Left cardiac atrium (tissue), 4 donors: Measurements from ENCODE around the gene COPG2. TPM values are rescaled to one million over a fixed set of nuclear protein-coding genes. Genes with fewer than 3 reads are reported as not detected.

Experiments used
- ATAC-seq, 2 donors: fragments of 200-7000 bp; cut with Tn5 transposase; one replicate each; pipeline ENCODE4 v1.9.1; 2020; ENCODE audit warnings: mild to moderate bottlenecking in 2 of 2, moderate library complexity in 2 of 2
- DNase-seq: peaks from one replicate; pipeline ENCODE4 v3.0.0-alpha.2; 2020
- intact Hi-C, 2 donors: fragments of 100-400 bp; cut with DNase I; formaldehyde crosslinking; loops; one replicate each; pipeline versions ENCODE4 v1.14.1 to v1.15.1; 2022 to 2023
- total RNA-seq, 2 donors: library from RNA; stranded (reverse); fragmentation: NEBNext Ultra II Directional; extraction: Animal tissue kit (Norgen Biotek cat#: 25700); gene quantifications; one replicate each; pipeline ENCODE4 v1.2.1, GENCODE V29; 2021
- donor health status: DM: no; HTN: yes; CAD: no.
- donor health status: DM: no; HTN: yes; CAD: no; lungs with severe emphysema.
- donor health status: DM: yes; HTN: yes; CAD: no.
- donor health status: Dilated cardiomyopathy.

The COPG2 gene
- total RNA-seq, 2 donors from 2014 or later: 17.9 to 18.4 TPM

DNA sequence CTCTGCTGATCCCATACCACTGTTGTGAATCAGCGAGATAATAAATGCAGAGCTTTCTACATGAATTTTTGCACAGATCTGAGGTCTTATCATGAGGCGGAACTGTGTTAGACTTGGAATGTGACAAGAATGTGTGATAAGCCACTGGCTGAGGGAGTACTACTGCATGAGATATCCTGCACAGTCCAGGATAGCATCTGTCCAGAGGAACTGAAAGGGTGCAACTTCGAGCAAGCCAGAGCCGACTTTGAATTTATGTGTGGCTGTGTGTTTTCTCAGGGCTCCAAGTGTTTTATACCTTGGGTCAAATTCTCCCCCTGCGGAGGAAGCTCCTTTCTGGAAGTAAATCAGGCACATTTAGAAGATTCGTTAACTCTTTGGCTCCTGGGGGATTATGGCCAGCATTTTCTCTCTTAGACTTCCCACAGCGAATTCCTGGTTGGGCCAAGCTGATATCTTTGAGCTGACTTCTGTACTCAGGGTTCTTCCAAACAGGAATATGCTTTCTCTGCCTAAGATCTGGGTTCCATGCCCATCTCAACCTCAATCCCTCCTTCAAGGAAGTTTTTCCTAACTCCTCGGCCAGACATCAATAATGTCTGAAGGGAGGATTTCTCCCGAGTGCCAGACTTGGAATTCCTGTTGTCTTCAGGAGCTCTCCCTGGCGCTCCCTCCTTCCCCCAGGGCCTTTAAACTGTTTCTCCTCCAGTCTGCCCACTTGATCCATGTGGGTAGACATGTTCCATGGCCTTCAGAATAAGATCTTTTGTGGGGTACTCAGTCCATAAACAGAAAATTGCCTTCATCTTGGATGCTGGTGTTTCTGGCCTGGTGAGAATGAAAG lies 179.2 kb downstream of the COPG2 start:
- intact Hi-C loops: loop anchor here in 1 of 2 donors (5.0 kb wide), 1 partner anchor 233 kb away; no protein-coding TSS in a partner anchor
- ATAC-seq (no peak), DNase-seq (no peak)

DNA sequence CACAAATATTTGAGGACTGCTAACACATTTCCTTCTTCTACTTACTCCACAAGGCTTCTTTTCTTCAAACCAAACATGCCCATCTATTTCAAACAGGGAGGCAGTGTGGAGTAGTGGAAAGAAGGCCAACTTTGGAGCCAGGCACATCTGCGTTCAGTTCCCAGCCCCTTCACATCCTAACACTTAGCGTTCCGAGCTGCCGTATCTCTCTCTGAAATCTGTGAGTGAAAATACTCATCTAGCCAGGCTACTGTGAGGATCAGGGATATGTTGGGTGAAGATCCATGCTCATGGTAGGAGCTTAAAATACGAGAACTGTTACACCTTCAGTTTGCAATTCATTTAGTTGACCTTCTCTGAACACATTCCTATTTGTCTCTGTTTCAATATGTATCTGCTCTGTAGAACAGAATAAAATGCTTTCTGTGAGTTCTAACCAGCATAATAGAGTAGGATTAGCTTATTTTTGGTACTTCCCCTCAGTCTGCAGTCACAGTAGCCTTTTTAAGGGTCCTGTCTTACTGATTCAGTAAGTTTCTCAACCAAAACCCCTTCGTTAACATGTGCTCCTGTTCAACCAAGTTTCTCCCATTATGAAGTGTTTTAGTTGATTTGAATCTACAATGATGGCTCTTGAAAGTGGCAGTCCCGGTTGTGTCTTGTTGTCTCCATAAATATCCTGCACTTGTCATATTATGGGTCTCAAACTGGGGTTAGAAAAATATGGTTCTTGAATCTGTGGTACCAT lies 180.0 kb downstream of the COPG2 start:
- ATAC-seq (no peak), DNase-seq (no peak)
- intact Hi-C loops: loop anchor here in 1 of 2 donors (5.0 kb wide), 1 partner anchor 234 kb away; no protein-coding TSS in a partner anchor

DNA sequence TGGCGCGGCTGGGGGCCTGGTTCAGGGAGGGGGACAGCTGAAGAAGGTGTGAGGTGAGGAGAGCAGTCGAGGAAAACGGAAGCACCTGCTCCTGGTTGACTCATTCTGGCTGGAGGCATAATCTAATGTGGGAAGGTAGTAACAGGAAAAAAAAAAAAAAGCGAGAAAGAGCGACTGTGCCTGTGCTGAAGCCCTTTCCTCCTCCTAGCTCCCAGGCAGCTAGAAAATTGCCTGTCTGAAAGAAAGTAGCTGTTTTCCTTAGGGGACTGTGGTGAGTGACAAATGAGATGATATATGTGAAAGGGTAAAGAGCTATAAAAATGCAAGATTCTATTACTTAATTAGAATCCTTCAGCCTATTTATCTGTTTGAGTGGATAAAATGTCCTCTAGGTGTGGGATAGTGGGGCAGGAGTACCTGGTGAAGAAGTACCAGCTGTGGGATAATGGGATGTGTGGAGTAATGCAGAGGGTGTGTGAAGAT lies 181.6 kb downstream of the COPG2 start:
- intact Hi-C loops: loop anchor here in 1 of 2 donors (5.0 kb wide), 1 partner anchor 235 kb away; no protein-coding TSS in a partner anchor
- ATAC-seq: no peak
- no peak for DNase-seq

DNA sequence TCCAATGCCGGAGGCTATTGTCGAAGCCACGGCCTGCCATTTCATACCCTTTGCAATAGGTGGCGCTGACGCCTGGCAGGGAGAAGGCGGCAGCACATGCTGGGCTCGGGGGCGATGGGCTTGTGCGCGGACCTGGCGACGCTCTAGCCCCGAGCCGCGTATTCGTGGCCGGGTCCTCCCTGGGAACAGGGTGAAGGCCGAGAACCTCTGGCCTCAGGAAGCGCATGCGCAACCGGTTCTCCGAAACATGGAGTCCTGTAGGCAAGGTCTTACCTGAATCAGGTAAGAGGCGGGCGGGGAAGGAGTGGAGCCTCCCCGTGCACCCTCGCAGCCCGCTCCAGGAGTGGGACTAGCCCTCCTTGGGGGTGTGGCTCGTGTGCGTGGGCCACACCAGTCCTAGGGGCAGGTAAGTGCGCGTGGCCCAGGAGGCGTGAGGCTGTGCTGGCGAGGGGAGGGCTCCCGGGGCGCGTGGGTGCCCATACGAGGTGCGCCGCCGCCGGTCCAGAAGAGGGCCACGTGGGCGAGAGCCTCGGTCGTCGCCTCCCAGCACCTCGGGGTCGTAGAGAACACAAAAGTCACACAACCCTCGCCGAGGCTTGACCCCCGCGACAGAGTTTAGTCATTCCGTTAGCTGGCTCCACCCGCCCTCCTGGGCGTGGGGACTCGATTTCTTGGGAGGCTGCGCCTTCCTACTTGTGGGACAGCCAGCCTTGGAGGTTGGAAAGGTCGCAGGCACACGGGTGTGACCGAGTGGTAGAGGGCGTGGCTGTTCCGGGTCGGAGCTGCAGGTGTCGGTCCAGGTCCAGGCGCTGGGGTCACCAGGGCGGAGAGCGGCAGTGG lies 182.2 kb downstream of the COPG2 start:
- intact Hi-C loops: loop anchor here in 1 of 2 donors (5.0 kb wide), 1 partner anchor 236 kb away; no protein-coding TSS in a partner anchor

DNA sequence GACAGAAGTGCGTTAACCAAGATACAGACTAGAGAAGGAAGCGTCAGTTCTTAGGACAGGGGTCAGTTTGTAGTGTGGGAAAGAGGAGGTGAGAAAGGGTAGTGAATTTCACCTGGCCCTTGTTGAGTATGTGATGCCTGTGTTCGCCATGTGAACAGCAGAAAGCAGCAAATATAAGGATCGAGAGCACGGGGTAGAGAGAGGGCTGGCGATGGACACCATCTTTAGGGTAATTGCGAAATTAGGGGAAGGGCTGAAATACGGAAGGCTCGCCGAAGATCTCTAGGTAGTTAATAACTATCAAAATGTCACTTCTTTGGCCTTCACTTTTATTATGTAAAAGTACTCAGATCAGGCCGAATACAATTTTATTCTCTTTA lies 182.8 kb downstream of the COPG2 start:
- ATAC-seq: no peak
- intact Hi-C loops: loop anchor here in 1 of 2 donors (5.0 kb wide), 1 partner anchor 237 kb away; no protein-coding TSS in a partner anchor
- DNase-seq: no peak

More for the DNA sequence above, 182.2 kb downstream of the COPG2 start:
- ATAC-seq (peak; percentile 53 to 68), DNase-seq (peak; percentile 66)

DNA sequence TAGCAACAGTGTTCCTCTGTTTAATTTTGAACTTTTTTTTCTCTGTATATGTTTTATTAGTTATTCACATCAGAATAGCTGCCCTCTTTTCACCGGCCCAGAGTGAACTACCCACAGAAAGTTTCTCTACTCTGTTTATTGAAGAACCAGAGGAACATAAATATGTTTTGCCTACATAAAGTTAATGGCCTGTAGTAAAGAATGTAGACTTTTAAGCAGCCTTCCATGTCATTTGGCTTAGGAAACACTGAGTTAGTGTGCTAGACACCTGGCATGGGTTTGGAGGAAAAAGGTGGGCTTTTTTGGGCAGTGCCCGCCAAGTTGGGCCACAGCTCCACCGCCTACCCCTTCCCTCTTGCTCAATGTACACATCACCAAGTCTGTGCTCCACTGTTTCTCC lies 185.5 kb downstream of the COPG2 start:
- DNase-seq (no peak), ATAC-seq (no peak)
- intact Hi-C loops: no loop called here

DNA sequence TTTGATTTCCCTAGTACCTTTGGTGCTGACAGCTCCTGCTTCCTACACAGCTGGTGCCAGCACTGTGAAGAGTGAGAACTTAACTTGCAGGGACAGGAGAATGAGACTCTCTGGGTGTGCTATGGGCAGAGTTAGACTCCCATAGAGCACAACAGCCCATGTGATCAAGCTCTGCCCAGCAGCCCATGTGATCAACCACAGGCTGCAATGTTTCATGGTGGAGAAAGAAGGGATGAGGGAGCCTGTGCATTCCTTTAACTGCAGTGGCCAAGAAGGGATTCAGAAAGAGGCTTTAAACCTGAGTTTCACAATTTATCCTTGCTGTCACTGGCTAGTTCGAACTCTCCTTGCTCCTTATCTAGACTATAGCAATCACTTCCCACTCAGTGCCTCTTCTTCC lies 186.7 kb downstream of the COPG2 start:
- peak; percentile 41 to 63 for ATAC-seq
- intact Hi-C loops: no loop called here
- DNase-seq: no peak

DNA sequence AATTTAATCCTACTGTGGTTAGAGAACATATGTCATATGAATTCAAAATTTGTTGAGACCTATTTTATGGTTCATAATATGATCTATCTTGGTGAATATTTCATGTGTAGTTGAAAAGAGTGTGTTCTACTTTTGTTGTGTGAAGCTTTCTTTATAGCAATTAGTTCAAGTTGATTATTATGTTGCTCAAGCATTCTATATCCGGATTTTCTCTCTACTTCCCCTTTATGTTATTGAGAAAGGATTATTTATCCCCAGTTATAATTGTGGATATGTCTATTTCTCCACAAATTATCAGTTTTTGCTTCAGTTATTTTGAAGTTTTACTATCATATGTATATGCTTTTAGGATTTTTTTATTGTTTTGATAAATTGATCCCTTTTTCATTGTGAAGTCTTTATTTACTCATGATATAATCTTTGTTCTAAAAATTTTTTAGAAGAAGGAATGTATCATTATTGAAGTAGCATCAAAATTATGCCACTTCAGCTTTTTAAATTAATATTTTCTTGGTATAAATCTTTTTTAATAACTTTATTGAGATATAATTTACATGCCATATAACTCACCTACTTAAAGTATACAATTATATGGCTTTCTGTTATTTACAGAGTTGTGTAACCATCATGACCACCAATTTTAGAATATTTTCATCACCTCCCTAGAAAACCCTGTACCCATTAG lies 188.7 kb downstream of the COPG2 start:
- ATAC-seq (no peak), DNase-seq (no peak)
- intact Hi-C loops: no loop called here

DNA sequence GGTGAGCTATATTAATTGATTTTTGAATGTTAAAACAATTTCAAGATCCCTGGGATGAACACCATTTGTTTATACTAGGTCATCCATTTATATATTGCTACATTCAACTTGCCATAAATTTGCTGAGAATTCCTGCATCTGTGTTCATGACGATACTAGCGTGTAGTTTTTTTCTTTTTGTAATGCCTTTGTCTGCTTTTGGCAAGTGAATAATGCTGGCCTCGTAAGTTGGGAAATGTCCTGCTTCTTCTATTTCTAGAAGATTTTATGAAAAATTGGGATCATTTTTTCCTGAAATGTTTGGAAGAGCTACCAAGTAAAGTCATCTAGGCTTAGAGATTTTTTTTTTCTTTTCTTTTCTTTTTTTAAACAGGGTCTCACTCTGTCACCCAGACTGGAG lies 189.6 kb downstream of the COPG2 start:
- DNase-seq (no peak), ATAC-seq (no peak)
- intact Hi-C loops: no loop called here

DNA sequence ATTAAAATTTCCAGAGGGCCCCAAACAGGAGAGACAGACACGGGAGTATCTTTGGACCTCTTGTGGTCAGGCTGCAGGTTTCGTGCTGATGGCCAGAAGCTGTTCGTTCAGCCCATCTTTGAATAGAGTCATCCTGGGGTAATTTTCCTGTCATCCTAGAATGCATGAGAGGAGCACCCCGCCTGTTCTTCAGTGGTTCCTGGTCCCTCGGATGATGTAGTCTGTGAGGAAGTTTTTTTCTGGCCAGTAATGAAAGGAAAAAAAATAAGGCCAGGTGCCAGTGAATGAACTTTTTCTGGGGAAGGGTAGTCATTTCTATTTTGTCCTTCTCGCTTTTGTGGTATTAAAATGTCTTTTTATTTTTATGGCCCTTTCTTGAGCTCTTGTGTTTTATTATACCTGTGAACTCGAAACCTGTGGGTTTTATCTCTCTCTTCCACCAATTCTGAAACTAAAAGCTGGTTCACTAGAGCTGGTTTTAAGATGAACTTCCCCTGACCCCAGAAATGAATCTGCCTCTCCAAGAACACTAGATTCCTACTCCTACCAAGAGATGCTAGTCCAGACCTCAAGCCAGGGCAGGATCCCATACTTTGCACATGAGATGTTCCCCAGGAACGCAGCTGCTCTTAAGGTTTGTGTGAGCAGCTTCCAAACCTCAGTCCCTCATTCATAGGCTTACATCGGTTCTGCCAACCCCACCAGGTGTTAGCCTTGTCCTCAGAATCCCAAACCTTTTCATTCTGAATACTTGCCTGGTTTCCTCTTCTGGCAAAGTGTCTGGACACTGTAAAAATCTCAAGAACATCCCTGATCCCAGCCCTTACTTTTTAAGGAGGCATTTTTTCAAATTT lies 192.0 kb downstream of the COPG2 start:
- intact Hi-C loops: no loop called here
- ATAC-seq (no peak), DNase-seq (no peak)

DNA sequence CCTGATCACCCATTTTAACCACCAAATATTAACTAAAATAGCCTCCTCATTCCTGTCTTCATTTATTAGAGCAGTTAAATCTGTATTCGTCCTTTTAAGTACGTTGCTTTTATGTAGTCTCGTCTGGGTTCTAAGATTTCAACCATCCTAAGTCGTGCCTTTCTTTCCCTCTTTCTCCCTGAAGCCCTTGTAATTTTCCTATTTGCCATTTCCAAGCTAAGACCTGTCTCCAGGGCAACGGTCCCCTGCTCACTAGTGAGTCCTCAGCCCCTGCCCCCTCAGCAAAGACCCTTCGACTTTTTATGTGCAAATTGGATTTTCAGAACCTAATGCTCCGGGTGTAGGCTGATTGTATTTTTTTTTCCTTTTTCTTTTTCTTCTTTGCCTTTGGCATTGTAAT lies 192.8 kb downstream of the COPG2 start:
- ATAC-seq (no peak), DNase-seq (no peak)
- intact Hi-C loops: no loop called here

DNA sequence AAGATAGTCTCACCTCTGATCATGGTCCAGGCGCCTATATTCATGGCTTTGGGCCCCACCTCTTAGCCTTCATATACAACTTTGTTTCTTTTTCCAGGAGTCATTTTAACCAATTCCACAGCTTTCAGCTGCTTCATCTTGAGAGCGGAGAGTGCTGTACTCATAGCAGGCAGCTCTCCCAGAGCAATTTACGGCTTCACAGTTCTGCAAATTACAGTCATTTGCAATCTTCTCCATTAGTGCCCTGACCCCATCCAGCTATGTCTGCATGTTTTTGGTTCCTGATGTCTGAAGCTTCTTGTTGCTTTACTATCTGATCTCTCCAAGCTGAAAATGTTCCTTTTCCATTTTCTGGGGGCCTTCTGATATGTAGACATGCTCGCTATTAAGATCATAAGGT lies 194.7 kb downstream of the COPG2 start:
- intact Hi-C loops: no loop called here
- ATAC-seq (no peak), DNase-seq (no peak)

DNA sequence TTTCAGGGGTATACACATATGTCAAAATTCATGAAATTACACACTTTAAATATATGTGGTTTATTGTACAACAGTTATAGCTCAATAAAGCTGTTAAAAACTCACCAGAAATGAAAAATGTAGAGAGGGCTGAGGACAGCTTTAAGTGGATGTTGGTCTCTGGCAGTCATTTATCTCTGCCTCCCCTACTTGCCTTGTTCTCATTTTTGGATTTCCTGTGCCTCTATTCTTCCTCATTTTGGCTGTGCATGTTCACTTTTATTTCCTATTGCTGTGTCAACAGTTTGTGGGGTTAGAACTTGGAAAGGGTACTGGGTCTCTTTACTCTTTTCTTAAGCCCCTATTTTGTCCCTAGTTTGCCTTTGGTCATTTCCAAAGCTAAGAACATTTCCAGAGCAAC lies 195.3 kb downstream of the COPG2 start:
- ATAC-seq: no peak
- no peak for DNase-seq
- intact Hi-C loops: no loop called here

DNA sequence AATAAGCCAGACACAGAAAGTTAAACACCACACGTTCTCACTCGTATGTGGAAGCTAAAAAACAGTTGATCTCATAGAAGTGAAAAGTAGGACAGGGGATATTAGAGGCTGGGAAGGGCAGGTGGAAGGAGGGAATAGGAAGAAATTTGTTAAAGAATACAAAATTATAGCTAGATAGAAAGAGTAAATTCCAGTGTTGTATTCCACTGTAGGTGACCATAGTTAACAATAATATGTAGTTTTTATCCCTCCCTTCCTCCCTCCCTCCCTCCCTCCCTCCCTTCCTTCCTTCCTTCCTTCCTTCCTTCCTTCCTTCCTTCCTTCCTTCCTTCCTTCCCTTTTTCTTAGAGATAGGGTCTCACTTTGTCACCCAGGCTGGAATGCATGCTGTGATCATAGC lies 196.6 kb downstream of the COPG2 start:
- DNase-seq: no peak
- intact Hi-C loops: no loop called here
- no peak for ATAC-seq

DNA sequence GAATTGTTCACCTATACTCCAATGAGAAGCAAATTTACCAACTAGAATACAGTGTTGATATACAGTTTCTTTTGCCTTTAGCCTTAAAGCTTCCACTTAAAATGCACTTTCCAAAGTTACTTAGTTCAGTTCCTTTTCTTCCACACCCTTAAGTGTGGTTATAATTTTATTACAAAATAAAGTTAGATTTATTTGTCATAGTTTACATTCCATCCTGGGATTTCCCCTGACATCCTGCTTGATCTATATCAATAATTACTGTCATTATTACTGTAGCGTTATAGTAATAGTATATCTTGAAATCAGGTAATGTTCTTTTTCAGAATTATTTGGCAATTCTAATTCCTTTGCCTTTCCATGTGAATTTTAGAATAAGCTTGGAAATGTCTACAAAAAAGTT lies 199.9 kb downstream of the COPG2 start:
- intact Hi-C loops: no loop called here

DNA sequence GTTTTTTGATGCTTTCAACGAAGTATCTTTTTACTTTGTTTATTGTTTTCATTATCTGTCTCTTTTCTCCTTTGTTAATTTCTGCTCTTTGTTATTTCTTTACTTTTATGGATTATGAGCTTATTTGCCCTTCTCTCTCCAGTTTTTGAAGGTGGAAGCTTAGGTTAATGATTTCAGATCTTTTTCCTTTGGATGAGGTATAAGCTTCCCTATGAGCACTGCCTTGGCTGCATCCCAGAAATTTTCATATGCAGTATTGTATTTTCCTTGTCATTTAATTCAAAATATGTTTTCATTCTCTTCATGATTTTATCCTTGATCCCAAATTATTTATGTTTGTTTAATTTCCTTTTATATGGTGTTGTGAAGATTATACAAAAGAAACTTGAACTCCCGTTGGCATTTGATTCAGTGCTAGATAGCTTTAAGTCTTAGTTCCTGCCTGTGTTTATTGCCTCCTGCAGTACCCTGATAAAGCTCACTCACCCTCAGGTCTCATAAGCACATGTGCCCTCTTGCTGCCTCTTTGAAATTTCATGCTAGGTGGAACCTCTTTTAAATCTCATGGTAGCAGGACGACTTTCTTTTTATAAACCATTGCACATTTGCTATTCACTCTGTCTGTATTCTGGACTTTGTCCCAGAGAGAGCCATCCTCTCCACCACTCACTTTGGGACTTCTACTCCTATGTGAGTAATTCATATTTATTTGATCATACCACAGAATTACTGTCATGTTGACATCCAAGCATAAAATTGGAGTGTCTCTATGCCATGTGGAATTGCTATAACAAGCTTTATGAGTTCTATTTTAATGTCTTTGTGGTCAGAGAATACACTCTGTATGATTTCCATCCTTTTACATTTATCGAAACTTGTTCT lies 204.8 kb downstream of the COPG2 start:
- DNase-seq: no peak
- no peak for ATAC-seq
- intact Hi-C loops: no loop called here

More for the DNA sequence above, 199.9 kb downstream of the COPG2 start:
- ATAC-seq: no peak
- DNase-seq: no peak

DNA sequence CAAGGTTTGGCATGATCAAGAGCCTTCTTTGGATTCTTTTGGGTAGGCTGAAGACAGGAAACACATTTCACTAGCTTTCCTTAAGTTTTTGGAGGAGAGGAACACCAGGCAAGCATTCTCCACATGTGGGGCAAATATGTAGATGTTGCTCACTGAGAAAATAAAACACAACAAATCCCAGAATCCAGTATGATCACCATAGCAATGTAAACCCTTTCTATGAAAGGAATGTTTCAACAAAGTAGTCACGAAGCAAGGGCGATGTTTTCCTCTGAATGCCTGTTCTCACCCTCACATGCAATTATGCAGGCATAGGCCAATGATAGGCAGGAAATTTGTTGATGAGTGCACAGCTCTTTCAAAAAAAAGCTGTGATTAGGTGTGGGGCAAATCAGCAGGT lies 207.3 kb downstream of the COPG2 start:
- intact Hi-C loops: no loop called here
- ATAC-seq (no peak), DNase-seq (no peak)
